Measurements from ENCODE around the gene TOLLIP.

The TOLLIP gene

GRCh38 chr11:1228101-1228821, 81.2 kb downstream of the TOLLIP start:
- H3K9ac ChIP-seq (ENCODE audit: low read depth in 1 of 2, low read length in 2 of 2): no peak overlapping the region
- peaks cover 27 to 38% of the 10 kb centered on the region in 2 donors for H3K4me1 ChIP-seq (ENCODE audit: control insufficient read depth in 2 of 2, insufficient read depth in 2 of 2, low read length in 2 of 2)
- no peak overlapping the region for H3K27ac ChIP-seq (ENCODE audit: low read depth in 2 of 2, low read length in 2 of 2)
- no peaks in the 10 kb centered on the region for H3K27me3 ChIP-seq (ENCODE audit: control insufficient read depth in 2 of 2, insufficient read depth in 2 of 2, low read length in 2 of 2)
- no peak overlapping the region for H3K4me3 ChIP-seq (ENCODE audit: low read length in 2 of 2)
- H3K36me3 ChIP-seq (ENCODE audit: control insufficient read depth in 2 of 2, insufficient read depth in 2 of 2, low read length in 2 of 2): peaks cover 0 to 3% of the 10 kb centered on the region in 2 donors
- no peaks in the 10 kb centered on the region for H3K9me3 ChIP-seq (ENCODE audit: control insufficient read depth in 2 of 2, low read length in 2 of 2)

DNA sequence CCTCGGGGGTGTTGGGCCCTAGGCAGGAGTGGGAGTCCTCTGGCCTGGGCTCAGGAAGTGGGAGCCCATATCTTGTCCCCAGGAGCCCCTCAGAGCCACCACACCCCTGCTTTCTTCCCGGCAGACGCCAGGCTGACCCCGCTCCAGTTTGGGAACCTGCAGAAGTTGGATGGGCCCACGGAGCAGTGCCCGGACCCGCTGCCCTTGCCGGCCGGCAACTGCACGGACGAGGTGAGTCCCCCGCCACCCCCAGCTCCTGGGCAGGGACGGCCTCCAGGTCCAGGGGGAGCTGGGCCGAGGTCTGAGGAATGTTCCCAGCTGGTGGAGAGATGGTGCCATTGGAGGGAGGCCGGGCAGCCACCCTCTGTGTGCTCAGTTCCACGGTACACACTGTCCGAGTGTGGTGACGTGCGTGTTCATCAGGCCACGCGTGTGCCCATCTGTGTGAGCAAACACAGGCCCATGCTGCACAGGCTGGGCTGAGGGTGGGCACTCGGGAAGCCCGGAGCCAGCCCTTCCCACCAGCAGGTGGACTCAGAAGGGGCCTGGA, 81.8 kb downstream of the TOLLIP start:
- Histone ChIP-seq H3K4me3 (ENCODE audit: low read length in 2 of 2) (no peak overlapping the region), H3K9me3 (ENCODE audit: control insufficient read depth in 2 of 2, low read length in 2 of 2) (no peaks in the 10 kb centered on the region), H3K36me3 (ENCODE audit: control insufficient read depth in 2 of 2, insufficient read depth in 2 of 2, low read length in 2 of 2) (peaks cover 0 to 3% of the 10 kb centered on the region in 2 donors), H3K9ac (ENCODE audit: low read depth in 1 of 2, low read length in 2 of 2) (no peak overlapping the region), H3K27ac (ENCODE audit: low read depth in 2 of 2, low read length in 2 of 2) (no peak overlapping the region), H3K4me1 (ENCODE audit: control insufficient read depth in 2 of 2, insufficient read depth in 2 of 2, low read length in 2 of 2) (peaks cover 23 to 34% of the 10 kb centered on the region in 2 donors), H3K27me3 (ENCODE audit: control insufficient read depth in 2 of 2, insufficient read depth in 2 of 2, low read length in 2 of 2) (no peaks in the 10 kb centered on the region)

DNA sequence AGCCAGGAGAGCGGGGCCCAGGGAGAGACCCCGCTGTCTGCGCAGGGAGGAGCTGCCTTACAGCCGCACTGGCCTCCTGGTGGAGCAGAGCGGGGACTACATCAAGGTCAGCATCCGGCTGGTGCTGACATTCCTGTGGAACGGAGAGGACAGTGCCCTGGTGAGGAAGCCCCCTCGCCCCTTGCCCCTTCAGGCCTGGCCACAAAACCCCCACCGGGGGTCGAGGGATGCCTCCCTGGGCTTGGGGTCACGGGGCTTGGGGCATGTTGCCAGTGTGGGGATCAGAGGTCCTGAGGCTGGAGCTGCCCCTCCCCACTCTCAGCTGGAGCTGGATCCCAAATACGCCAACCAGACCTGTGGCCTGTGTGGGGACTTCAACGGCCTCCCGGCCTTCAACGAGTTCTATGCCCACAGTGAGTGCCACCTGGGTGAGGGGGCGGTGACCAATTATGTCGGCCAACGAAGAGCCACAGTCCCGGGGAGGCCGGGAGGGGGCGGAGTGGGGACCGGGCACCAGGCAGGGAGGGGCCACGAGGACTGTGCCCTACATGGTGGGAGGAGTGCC, 82.4 kb downstream of the TOLLIP start:
- H3K4me3 ChIP-seq (ENCODE audit: low read length in 2 of 2): no peak overlapping the region
- H3K9ac ChIP-seq (ENCODE audit: low read depth in 1 of 2, low read length in 2 of 2): no peak overlapping the region
- H3K9me3 ChIP-seq (ENCODE audit: control insufficient read depth in 2 of 2, low read length in 2 of 2): no peaks in the 10 kb centered on the region
- no peaks in the 10 kb centered on the region for H3K27me3 ChIP-seq (ENCODE audit: control insufficient read depth in 2 of 2, insufficient read depth in 2 of 2, low read length in 2 of 2)
- no peak overlapping the region for H3K27ac ChIP-seq (ENCODE audit: low read depth in 2 of 2, low read length in 2 of 2)
- peaks cover 0 to 3% of the 10 kb centered on the region in 2 donors for H3K36me3 ChIP-seq (ENCODE audit: control insufficient read depth in 2 of 2, insufficient read depth in 2 of 2, low read length in 2 of 2)
- peaks cover 24 to 35% of the 10 kb centered on the region in 2 donors for H3K4me1 ChIP-seq (ENCODE audit: control insufficient read depth in 2 of 2, insufficient read depth in 2 of 2, low read length in 2 of 2)

GRCh38 chr11:1226226-1226985, 83.0 kb downstream of the TOLLIP start:
- Histone ChIP-seq H3K36me3 (ENCODE audit: control insufficient read depth in 2 of 2, insufficient read depth in 2 of 2, low read length in 2 of 2) (peaks cover 0 to 3% of the 10 kb centered on the region in 2 donors), H3K27ac (ENCODE audit: low read depth in 2 of 2, low read length in 2 of 2) (no peak overlapping the region), H3K4me1 (ENCODE audit: control insufficient read depth in 2 of 2, insufficient read depth in 2 of 2, low read length in 2 of 2) (peaks cover 23 to 34% of the 10 kb centered on the region in 2 donors), H3K4me3 (ENCODE audit: low read length in 2 of 2) (no peak overlapping the region), H3K9me3 (ENCODE audit: control insufficient read depth in 2 of 2, low read length in 2 of 2) (no peaks in the 10 kb centered on the region), H3K9ac (ENCODE audit: low read depth in 1 of 2, low read length in 2 of 2) (no peak overlapping the region), H3K27me3 (ENCODE audit: control insufficient read depth in 2 of 2, insufficient read depth in 2 of 2, low read length in 2 of 2) (no peaks in the 10 kb centered on the region)

GRCh38 chr11:1225386-1226225, 83.8 kb downstream of the TOLLIP start:
- H3K4me1 ChIP-seq (ENCODE audit: control insufficient read depth in 2 of 2, insufficient read depth in 2 of 2, low read length in 2 of 2): peaks cover 27 to 42% of the 10 kb centered on the region in 2 donors
- no peak overlapping the region for H3K4me3 ChIP-seq (ENCODE audit: low read length in 2 of 2)
- no peaks in the 10 kb centered on the region for H3K9me3 ChIP-seq (ENCODE audit: control insufficient read depth in 2 of 2, low read length in 2 of 2)
- H3K9ac ChIP-seq (ENCODE audit: low read depth in 1 of 2, low read length in 2 of 2): peak overlapping the region in 1 of 2 donors; percentile 59
- H3K27me3 ChIP-seq (ENCODE audit: control insufficient read depth in 2 of 2, insufficient read depth in 2 of 2, low read length in 2 of 2): no peaks in the 10 kb centered on the region
- H3K36me3 ChIP-seq (ENCODE audit: control insufficient read depth in 2 of 2, insufficient read depth in 2 of 2, low read length in 2 of 2): peaks cover 0 to 3% of the 10 kb centered on the region in 2 donors
- no peak overlapping the region for H3K27ac ChIP-seq (ENCODE audit: low read depth in 2 of 2, low read length in 2 of 2)

- H3K27ac ChIP-seq (ENCODE audit: low read depth in 2 of 2, low read length in 2 of 2): peak overlapping the region; percentile 63 to 70
- H3K27me3 ChIP-seq (ENCODE audit: control insufficient read depth in 2 of 2, insufficient read depth in 2 of 2, low read length in 2 of 2): no peaks in the 10 kb centered on the region
- no peaks in the 10 kb centered on the region for H3K36me3 ChIP-seq (ENCODE audit: control insufficient read depth in 2 of 2, insufficient read depth in 2 of 2, low read length in 2 of 2)
- peak overlapping the region in 1 of 2 donors; percentile 59 for H3K9ac ChIP-seq (ENCODE audit: low read depth in 1 of 2, low read length in 2 of 2)
- peaks cover 30 to 46% of the 10 kb centered on the region in 2 donors for H3K4me1 ChIP-seq (ENCODE audit: control insufficient read depth in 2 of 2, insufficient read depth in 2 of 2, low read length in 2 of 2)
- no peaks in the 10 kb centered on the region for H3K9me3 ChIP-seq (ENCODE audit: control insufficient read depth in 2 of 2, low read length in 2 of 2)
- H3K4me3 ChIP-seq (ENCODE audit: low read length in 2 of 2): no peak overlapping the region
Measured at GRCh38 chr11:1224491-1225385, 84.7 kb downstream of the TOLLIP start.

Data from mucosa of rectum (tissue), 2 donors.